ENCODE measurements around the gene PDCD1LG2. TPM values are rescaled to one million over a fixed set of nuclear protein-coding genes. Genes with fewer than 3 reads are reported as not detected.
"Not testable (repeated sequence)": the region's sequence is repeated elsewhere in the genome, so short reads cannot be mapped to it uniquely, and the experiment has no call there.

The PDCD1LG2 gene
- total RNA-seq = 2.3 TPM
- long read RNA-seq, partial matches to known transcripts = 0 of 2 reads
- long read RNA-seq, other reads (novel, unspliced or antisense) = 0 of 2 reads

GRCh38 chr9:5510360-5510931 is at the start of gene PDCD1LG2:
PDCD1LG2 (plus strand) TSS chr9:5510531; CDS start chr9:5522547, 12,016 bp downstream.
- DNase-seq = peak; percentile 43
- peak; percentile 57 for ATAC-seq
- intact Hi-C loops (cut with micrococcal nuclease) = no loop called here

DNA sequence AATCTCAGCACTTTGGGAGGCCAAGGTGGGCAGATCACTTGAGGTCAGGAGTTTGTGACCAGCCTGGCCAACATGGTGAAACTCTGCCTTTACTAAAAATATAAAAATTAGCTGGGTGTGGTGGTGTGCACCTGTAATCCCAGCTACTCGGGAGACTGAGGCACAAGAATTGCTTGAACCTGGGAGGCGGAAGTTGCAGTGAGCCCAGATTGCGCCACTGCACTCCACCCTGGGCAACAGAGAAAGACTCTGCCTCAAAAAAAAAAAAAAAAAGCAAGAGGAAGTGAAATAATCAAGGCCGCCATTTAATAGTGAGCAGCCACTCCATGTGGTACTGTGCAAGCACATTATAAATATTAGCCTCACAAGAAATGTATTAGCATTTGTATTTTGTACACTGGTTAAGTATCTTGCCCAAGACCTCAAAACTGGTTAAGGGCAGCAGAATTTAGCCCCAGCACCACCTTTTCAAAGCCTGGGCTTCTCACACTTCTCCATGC is 45.5 kb upstream of the PDCD1LG2 start:
- ATAC-seq; intact Hi-C loops (cut with micrococcal nuclease); DNase-seq: not testable (repeated sequence)

GRCh38 chr9:5466005-5466404 is 44.3 kb upstream of the PDCD1LG2 start:
- no peak for ATAC-seq
- DNase-seq = no peak

DNA sequence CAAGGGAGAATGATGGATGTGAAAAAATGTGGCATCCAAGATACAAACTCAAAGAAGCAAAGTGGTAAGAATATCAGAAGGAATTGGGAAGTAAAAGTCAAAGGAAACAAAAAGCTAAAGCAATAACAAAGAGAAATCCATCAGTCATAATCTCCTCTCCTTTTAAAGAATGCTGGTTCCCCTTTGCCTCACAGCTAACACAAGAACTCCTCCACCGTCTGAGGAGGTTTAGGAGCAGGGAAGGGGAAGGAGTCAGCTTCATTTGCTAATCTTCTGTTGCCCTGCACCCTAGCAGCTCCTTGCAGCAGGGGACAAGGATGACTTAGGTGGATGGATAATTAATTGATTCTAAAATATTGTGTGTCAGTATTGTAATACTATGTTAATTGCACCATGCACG is 43.6 kb upstream of the PDCD1LG2 start:
- intact Hi-C loops (cut with micrococcal nuclease) = no loop called here
- ATAC-seq (no peak), DNase-seq (no peak)

More at GRCh38 chr9:5466005-5466404, 44.3 kb upstream of the PDCD1LG2 start:
- intact Hi-C loops (cut with micrococcal nuclease) = no loop called here

DNA sequence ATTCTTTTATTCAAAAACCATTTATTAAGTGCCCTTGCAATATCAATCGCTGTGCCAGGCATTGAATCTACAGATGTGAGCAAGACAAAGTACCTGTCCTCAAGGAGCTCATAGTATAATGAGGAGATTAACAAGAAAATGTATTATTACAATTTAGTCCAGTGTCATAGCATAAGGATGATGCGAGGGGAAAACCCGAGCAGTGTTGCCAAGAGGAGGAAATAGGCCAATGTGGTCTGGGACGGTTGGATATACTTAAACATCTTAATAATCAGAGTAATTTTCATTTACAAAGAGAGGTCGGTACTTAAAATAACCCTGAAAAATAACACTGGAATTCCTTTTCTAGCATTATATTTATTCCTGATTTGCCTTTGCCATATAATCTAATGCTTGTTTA is 41.5 kb upstream of the PDCD1LG2 start:
- ATAC-seq = no peak
- DNase-seq = no peak
- intact Hi-C loops (cut with micrococcal nuclease) = no loop called here

DNA sequence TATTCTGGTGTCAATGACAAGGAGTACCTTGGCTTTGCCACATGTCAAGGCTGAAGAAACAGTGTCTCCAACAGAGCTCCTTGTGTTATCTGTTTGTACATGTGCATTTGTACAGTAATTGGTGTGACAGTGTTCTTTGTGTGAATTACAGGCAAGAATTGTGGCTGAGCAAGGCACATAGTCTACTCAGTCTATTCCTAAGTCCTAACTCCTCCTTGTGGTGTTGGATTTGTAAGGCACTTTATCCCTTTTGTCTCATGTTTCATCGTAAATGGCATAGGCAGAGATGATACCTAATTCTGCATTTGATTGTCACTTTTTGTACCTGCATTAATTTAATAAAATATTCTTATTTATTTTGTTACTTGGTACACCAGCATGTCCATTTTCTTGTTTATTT is 40.2 kb upstream of the PDCD1LG2 start:
- intact Hi-C loops (cut with micrococcal nuclease) = no loop called here
- ATAC-seq (no peak), DNase-seq (no peak)

- DNase-seq (no peak), ATAC-seq (no peak)
- intact Hi-C loops (cut with micrococcal nuclease) = no loop called here
Measured at GRCh38 chr9:5470816-5471215, 39.5 kb upstream of the PDCD1LG2 start.

DNA sequence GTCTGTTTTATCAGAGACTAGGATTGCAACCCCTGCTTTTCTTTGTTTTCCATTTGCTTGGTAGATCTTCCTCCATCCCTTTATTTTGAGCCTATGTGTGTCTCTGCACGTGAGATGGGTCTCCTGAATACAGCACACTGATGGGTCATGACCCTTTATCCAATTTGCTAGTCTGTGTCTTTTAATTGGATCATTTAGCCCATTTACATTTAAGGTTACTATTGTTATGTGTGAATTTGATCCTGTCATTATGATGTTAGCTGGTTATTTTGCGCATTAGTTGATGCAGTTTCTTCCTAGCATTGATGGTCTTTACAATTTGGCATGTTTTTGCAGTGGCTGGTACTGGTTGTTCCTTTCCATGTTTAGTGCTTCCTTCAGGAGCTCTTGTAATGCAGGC is 34.7 kb upstream of the PDCD1LG2 start:
- ATAC-seq; DNase-seq; intact Hi-C loops (cut with micrococcal nuclease): not testable (repeated sequence)

GRCh38 chr9:5478206-5478605 is 32.1 kb upstream of the PDCD1LG2 start:
- no peak for ATAC-seq
- intact Hi-C loops (cut with micrococcal nuclease) = no loop called here
- no peak for DNase-seq

DNA sequence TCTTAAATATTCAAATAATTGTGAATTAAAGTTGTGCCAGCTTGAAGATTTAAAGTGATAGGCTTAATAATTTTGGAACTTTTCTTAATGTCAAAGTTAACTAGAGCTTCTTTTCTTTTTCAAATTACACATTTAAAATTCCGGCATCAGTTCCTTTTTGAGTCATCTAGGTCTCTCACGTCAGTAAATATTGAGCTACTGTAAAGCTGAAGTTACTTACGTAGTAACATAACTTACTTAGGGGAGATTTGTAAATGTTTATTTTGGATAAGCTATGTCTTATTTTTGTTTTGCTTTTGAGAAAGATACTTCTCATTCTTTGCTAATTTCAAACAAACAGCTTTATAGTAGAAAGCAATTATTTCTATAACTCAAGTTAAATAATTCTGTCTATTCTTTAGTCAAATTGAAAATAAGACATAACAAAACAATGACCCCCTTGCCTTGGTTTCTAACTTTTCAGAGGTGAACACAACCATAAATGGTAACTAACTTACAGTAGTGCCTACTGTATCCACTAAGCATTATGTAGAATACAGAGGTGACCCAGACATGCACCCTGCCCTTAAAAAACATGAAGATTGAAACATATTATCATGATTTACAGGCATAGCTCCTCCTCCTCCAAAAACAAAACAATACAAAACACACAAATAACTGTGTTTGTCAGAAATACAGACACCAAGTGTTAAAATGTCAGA is 30.2 kb upstream of the PDCD1LG2 start:
- no peak for DNase-seq
- intact Hi-C loops (cut with micrococcal nuclease) = no loop called here
- ATAC-seq = no peak

DNA sequence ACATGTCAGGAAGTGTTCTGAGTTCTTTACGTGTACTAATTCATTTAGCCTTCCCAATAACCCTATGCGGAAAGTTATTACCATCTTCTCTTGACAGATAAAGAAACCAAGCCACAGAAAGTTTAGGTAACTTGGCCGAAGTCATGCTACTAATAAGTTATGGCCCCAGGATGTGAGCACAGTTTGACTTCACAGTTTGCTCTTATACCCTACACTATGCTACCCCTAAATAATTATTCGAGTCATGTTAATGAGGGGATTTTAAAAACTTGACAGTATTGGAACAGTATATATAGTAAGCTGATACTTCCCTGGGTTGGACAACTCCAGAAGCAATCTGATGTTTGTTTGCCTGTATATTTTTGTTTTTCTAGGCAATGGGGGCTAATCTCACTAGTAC is 29.4 kb upstream of the PDCD1LG2 start:
- intact Hi-C loops (cut with micrococcal nuclease) = no loop called here
- no peak for ATAC-seq
- DNase-seq = no peak

DNA sequence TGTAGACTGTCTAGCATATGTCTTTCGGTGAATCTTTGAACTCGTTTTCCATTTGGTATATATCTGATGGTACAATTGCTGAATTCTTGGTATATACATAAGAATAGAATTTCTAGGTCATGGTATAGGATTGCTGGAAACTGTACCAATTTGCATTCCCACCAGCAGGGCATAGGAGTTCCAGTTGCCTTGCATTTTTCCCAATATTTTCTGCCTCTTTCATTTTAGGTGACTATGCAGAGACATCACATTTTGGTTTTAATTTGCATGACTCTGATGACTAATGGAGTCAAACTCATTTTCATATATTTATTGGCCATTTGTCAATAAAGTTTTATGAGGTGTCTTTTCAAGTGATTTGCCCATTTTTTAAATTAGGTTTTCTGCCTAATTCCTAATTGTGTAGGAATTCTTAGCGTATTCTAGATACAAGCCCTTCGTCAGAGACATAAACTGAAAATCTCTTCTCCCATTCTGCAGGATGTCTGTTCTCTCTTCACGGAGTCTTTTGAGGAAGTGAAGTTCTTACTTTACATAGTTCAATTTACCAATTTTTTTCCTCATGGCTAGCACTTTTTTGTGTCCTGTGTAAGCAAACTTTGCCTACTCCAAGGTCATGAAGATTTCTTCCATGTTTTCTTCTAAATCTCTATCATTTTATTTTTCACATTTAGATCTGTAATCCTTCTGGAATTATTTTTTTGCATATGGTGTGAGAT is 28.9 kb upstream of the PDCD1LG2 start:
- intact Hi-C loops (cut with micrococcal nuclease) = no loop called here
- no peak for ATAC-seq
- no peak for DNase-seq

GRCh38 chr9:5482194-5482593 is 28.1 kb upstream of the PDCD1LG2 start:
- intact Hi-C loops (cut with micrococcal nuclease) = no loop called here
- no peak for ATAC-seq

GRCh38 chr9:5483306-5483705 is 27.0 kb upstream of the PDCD1LG2 start:
- intact Hi-C loops (cut with micrococcal nuclease) = no loop called here
- no peak for DNase-seq
- ATAC-seq = no peak

More at GRCh38 chr9:5482194-5482593, 28.1 kb upstream of the PDCD1LG2 start:
- no peak for DNase-seq

DNA sequence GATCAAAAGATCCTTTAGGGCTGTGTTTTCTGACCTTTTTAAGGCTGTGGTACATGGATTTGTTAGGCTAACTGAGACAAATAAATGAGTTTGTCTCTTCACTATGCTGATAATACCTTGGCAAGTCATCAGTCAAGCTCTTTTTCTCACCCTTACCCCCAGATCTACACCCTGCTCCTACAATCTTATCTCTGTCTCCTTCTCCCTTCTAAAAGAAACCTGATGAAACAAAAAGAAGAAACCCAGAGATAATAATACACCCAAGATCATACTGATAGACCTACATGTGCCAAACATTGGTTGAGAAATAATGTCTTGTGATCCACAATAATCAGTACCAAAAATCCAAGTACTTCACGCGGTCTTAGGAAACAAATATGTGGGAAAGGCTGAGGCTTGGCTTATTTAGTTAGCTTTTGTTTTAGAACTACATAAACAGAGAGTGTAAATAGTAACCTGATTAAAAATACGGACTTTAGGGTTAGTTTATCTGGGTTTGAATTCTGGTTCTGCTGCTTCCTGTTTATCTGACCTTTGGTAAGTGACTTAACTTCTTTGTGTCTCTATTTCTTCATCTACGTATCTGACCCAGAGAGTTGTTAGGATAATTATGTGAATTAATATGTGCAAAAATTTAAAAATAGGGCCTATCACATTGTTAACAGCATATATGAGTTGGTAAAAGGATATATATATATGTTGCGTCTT is 24.8 kb upstream of the PDCD1LG2 start:
- intact Hi-C loops (cut with micrococcal nuclease) = no loop called here
- ATAC-seq (no peak), DNase-seq (no peak)

DNA sequence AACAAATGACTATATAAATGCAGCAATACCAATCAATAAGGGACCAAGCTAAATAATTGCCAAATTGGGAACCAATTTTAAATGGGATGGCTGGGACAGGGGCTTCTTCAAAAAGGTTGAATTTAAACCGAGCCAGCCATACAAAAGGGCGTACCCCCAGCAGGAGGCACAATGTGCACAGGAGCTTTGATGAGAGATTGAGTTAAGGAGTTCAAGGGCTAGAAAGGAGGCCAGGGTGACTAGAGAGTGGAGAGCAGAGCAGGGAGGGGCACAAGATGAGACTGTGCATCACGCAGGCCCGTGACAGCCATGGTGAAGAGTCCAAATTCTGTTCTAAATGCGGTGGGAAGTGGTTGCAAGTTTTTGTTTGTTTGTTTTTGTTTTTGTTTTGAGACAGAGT is 23.3 kb upstream of the PDCD1LG2 start:
- intact Hi-C loops (cut with micrococcal nuclease) = no loop called here
- DNase-seq (no peak), ATAC-seq (no peak)

GRCh38 chr9:5488221-5489008 is 21.9 kb upstream of the PDCD1LG2 start:
- intact Hi-C loops (cut with micrococcal nuclease) = no loop called here
- ATAC-seq = no peak
- DNase-seq = no peak

- ATAC-seq = no peak
- no peak for DNase-seq
- intact Hi-C loops (cut with micrococcal nuclease) = loop anchor here (5.0 kb wide), 1 partner anchor 193 kb away; no protein-coding TSS in a partner anchor
Measured at GRCh38 chr9:5489630-5490490, 20.5 kb upstream of the PDCD1LG2 start.
